GM06990 (cell line): ENCODE data around the gene SUPT3H.

Experiments used
- DNase-seq: peaks from one replicate; pipeline ENCODE4 v3.0.0-alpha.2; 2011; ENCODE audit not compliant: insufficient read length; ENCODE audit errors: extremely low read depth
- H3K27me3 ChIP-seq: replicated peaks from 2 replicates; pipeline ENCODE4 v1.6.0; 2011; ENCODE audit warnings: low read length; ENCODE audit not compliant: control insufficient read depth, insufficient read depth
- H3K36me3 ChIP-seq: 2 replicates; pipeline ENCODE4 v1.5.1; 2011; ENCODE audit warnings: low read length; ENCODE audit not compliant: control insufficient read depth, insufficient read depth
- H3K4me3 ChIP-seq: replicated peaks from 2 replicates; pipeline ENCODE4 v1.5.1; 2011; ENCODE audit warnings: low read depth, mild to moderate bottlenecking, control low read depth, low read length
- CTCF ChIP-seq: IDR thresholded peaks from 2 replicates; pipeline ENCODE4 v1.5.1; 2011; ENCODE audit warnings: low read length, control low read depth, mild to moderate bottlenecking, inconsistent platforms; ENCODE audit not compliant: insufficient read depth, poor library complexity, severe bottlenecking

The SUPT3H gene

GRCh38 chr6:44828780-44829179 is 549.0 kb downstream of the SUPT3H start:
- no peaks in the 10 kb centered on the region for H3K36me3 ChIP-seq
- no peak for DNase-seq
- no peak overlapping the region for H3K4me3 ChIP-seq
- no peaks in the 10 kb centered on the region for H3K27me3 ChIP-seq
- no peak for TF ChIP-seq CTCF

GRCh38 chr6:44826025-44826676 is 551.6 kb downstream of the SUPT3H start:
- Histone ChIP-seq H3K36me3 (no peaks in the 10 kb centered on the region), H3K27me3 (no peaks in the 10 kb centered on the region), H3K4me3 (no peak overlapping the region)
- no peak for TF ChIP-seq CTCF
- no peak for DNase-seq

- no peaks in the 10 kb centered on the region for H3K36me3 ChIP-seq
- DNase-seq = no peak
- no peak for TF ChIP-seq CTCF
- no peaks in the 10 kb centered on the region for H3K27me3 ChIP-seq
- H3K4me3 ChIP-seq = no peak overlapping the region
Measured at GRCh38 chr6:44825273-44825672, 552.5 kb downstream of the SUPT3H start.

GRCh38 chr6:44824567-44824966 is 553.2 kb downstream of the SUPT3H start:
- H3K36me3 ChIP-seq = no peaks in the 10 kb centered on the region
- no peak for DNase-seq
- no peaks in the 10 kb centered on the region for H3K27me3 ChIP-seq
- TF ChIP-seq CTCF = no peak
- H3K4me3 ChIP-seq = no peak overlapping the region

GRCh38 chr6:44820759-44821158 is 557.0 kb downstream of the SUPT3H start:
- no peak for TF ChIP-seq CTCF
- no peak overlapping the region for H3K4me3 ChIP-seq
- no peaks in the 10 kb centered on the region for H3K36me3 ChIP-seq
- no peaks in the 10 kb centered on the region for H3K27me3 ChIP-seq
- DNase-seq = no peak

- DNase-seq = no peak
Measured at GRCh38 chr6:44820321-44820720, 557.4 kb downstream of the SUPT3H start.

More at GRCh38 chr6:44820321-44820720, 557.4 kb downstream of the SUPT3H start:
- Histone ChIP-seq H3K4me3 (no peak overlapping the region), H3K36me3 (no peaks in the 10 kb centered on the region), H3K27me3 (no peaks in the 10 kb centered on the region)
- TF ChIP-seq CTCF = no peak
